ENCODE measurements around the gene CDKAL1. TPM values are rescaled to one million over a fixed set of nuclear protein-coding genes. Genes with fewer than 3 reads are reported as not detected.

CDKAL1 gene
- total and polyA plus RNA-seq, 10 of the 15 experiments (the other 5 are each of a cell fraction or from before 2014, with no cell fraction given): 10.7 to 26.9 (median 17.3) TPM

- POLR2A ChIA-PET: no interaction called here
- Histone ChIP-seq H3K36me3 (ENCODE audit: control insufficient read depth in 2 of 2, insufficient read depth in 2 of 2, low read length in 1 of 2) (no peaks in the 10 kb centered on the region; a peak in 1 of 4 replicates), H3K9me3 (replicated peaks; ENCODE audit: control insufficient read depth, insufficient read depth, low read length) (no peaks in the 10 kb centered on the region), H3K27me3 (replicated peaks in 1 of 2; ENCODE audit: control insufficient read depth in 2 of 2, insufficient read depth in 2 of 2, low read length in 1 of 2) (no peaks in the 10 kb centered on the region), H3K79me2 (ENCODE audit: control insufficient read depth, insufficient read depth, low read length) (no peaks in the 10 kb centered on the region), H4K20me1 (ENCODE audit: control insufficient read depth, insufficient read depth) (no peaks in the 10 kb centered on the region), H2AFZ (ENCODE audit: control insufficient read depth, low read depth, low read length) (no peak overlapping the region), H3K4me3 (no peak overlapping the region), H3K27ac (ENCODE audit: control insufficient read depth, insufficient read depth) (no peak overlapping the region), H3K4me2 (ENCODE audit: control insufficient read depth, insufficient read depth) (no peak overlapping the region), H3K9ac (ENCODE audit: control insufficient read depth, insufficient read depth, low read length) (no peak overlapping the region), H3K4me1 (ENCODE audit: control insufficient read depth, insufficient read depth, low read length) (no peaks in the 10 kb centered on the region)
- FAIRE-seq: no peak
- no TSS peak for BruUV-seq (replicated peaks)
- no peak for TF ChIP-seq CBX3 (IDR thresholded peaks at IDR 0.05; ENCODE audit: borderline replicate concordance, low read depth)
- no peak for TF ChIP-seq YBX1 (IDR thresholded peaks at IDR 0.05)
- no peak for TF ChIP-seq NFYB (IDR thresholded peaks at IDR 0.05; ENCODE audit: insufficient read depth, low read depth, low read length)
- CTCF ChIA-PET: interaction anchor here (0.7 kb wide), 1 partner anchor 55 kb away, joined by 3 read pairs; no protein-coding TSS in a partner anchor
- RAD21 ChIA-PET (ENCODE audit: unreplicated experiment): interaction anchor here (0.7 kb wide), 1 partner anchor 211 kb away, joined by 5 read pairs; no protein-coding TSS in a partner anchor
- no peak for DNase-seq (ENCODE audit: low read depth, low spot score)
- SMC1A ChIA-PET (ENCODE audit: uncharacterized antibody, unreplicated experiment): interaction anchor here (1.0 kb wide), 1 partner anchor 30 kb away, joined by 3 read pairs; no protein-coding TSS in a partner anchor
- in situ Hi-C loops (cut with MboI): no loop called here
- intact Hi-C loops (cut with micrococcal nuclease; ENCODE audit: unreplicated experiment): no loop called here
- ATAC-seq: no peak; the same call in 2 of the 3 replicates
These were observed 217.2 kb downstream of the CDKAL1 start for GRCh38 chr6:20751293-20751935.

- no peak for ATAC-seq
- ChIA-PET CTCF (no interaction called here), SMC1A (ENCODE audit: uncharacterized antibody, unreplicated experiment) (no interaction called here), POLR2A (no interaction called here), RAD21 (ENCODE audit: unreplicated experiment) (no interaction called here)
- no peak for FAIRE-seq
- Histone ChIP-seq H3K27me3 (replicated peaks in 1 of 2; ENCODE audit: control insufficient read depth in 2 of 2, insufficient read depth in 2 of 2, low read length in 1 of 2) (no peaks in the 10 kb centered on the region), H3K36me3 (ENCODE audit: control insufficient read depth in 2 of 2, insufficient read depth in 2 of 2, low read length in 1 of 2) (no peaks in the 10 kb centered on the region; a peak in 1 of 4 replicates), H4K20me1 (ENCODE audit: control insufficient read depth, insufficient read depth) (no peaks in the 10 kb centered on the region), H3K4me1 (ENCODE audit: control insufficient read depth, insufficient read depth, low read length) (no peaks in the 10 kb centered on the region), H3K9me3 (replicated peaks; ENCODE audit: control insufficient read depth, insufficient read depth, low read length) (no peaks in the 10 kb centered on the region), H3K79me2 (ENCODE audit: control insufficient read depth, insufficient read depth, low read length) (no peaks in the 10 kb centered on the region), H3K4me2 (ENCODE audit: control insufficient read depth, insufficient read depth) (no peak overlapping the region), H2AFZ (ENCODE audit: control insufficient read depth, low read depth, low read length) (no peak overlapping the region), H3K9ac (ENCODE audit: control insufficient read depth, insufficient read depth, low read length) (no peak overlapping the region), H3K27ac (ENCODE audit: control insufficient read depth, insufficient read depth) (no peak overlapping the region), H3K4me3 (no peak overlapping the region)
- in situ Hi-C loops (cut with MboI) (no loop called here), intact Hi-C loops (cut with micrococcal nuclease; ENCODE audit: unreplicated experiment) (no loop called here)
- BruUV-seq (replicated peaks): no TSS peak
- TF ChIP-seq ETV6 (conservative IDR thresholded peaks at IDR 0.05 in 1 of 2, IDR thresholded peaks at IDR 0.05 in 1 of 2; ENCODE audit: borderline replicate concordance in 1 of 2, low read depth in 1 of 2): no peak
- no peak for TF ChIP-seq SMARCA5 (IDR thresholded peaks at IDR 0.05)
- no peak for TF ChIP-seq SP1 (IDR thresholded peaks at IDR 0.05; ENCODE audit: low read depth, low read length)
- no peak for TF ChIP-seq MEF2B (IDR thresholded peaks at IDR 0.05; ENCODE audit: partially characterized antibody, poor library complexity, severe bottlenecking)
- no peak for TF ChIP-seq CBFB (IDR thresholded peaks at IDR 0.05; ENCODE audit: low read depth)
- TF ChIP-seq BHLHE40 (IDR thresholded peaks at IDR 0.05; ENCODE audit: borderline replicate concordance in 1 of 2, low read depth in 2 of 2, low read length in 1 of 2): no peak
- no peak for TF ChIP-seq IRF3 (IDR thresholded peaks at IDR 0.05)
- no peak for TF ChIP-seq CREM (IDR thresholded peaks at IDR 0.05; ENCODE audit: low read depth)
- DNase-seq (ENCODE audit: low read depth, low spot score): no peak
These were observed 221.4 kb downstream of the CDKAL1 start for GRCh38 chr6:20755631-20756030.
